Activated CD4-positive, CD25-positive, alpha-beta regulatory T cell treated with anti-CD3 and anti-CD28 coated beads, Interleukin-2, amount 50 U/mL, for 16 hours (primary cell): ENCODE data around the gene TSC22D2.
"Not testable (repeated sequence)": the region's sequence is repeated elsewhere in the genome, so short reads cannot be mapped to it uniquely, and the experiment has no call there.

ENCODE experiments used
- DNase-seq: peaks from one replicate; pipeline ENCODE4 v3.0.0-alpha.2; 2020; ENCODE audit warnings: low read depth, low spot score

TSC22D2 gene

GRCh38 chr3:150490277-150490986 lies 82.3 kb downstream of the TSC22D2 start:
- no peak for DNase-seq

GRCh38 chr3:150494411-150494977 lies 86.4 kb downstream of the TSC22D2 start:
- DNase-seq: no peak

GRCh38 chr3:150495149-150495548 lies 87.1 kb downstream of the TSC22D2 start:
- DNase-seq: no peak

- no peak for DNase-seq
Observed at GRCh38 chr3:150495563-150496168, 87.6 kb downstream of the TSC22D2 start.

GRCh38 chr3:150497956-150498355 lies 89.9 kb downstream of the TSC22D2 start:
- DNase-seq: no peak

GRCh38 chr3:150500960-150501359 lies 92.9 kb downstream of the TSC22D2 start:
- DNase-seq: not testable (repeated sequence)

- no peak for DNase-seq
Observed at GRCh38 chr3:150503402-150504099, 95.5 kb downstream of the TSC22D2 start.

- no peak for DNase-seq
Observed at GRCh38 chr3:150504483-150504882, 96.4 kb downstream of the TSC22D2 start.

GRCh38 chr3:150508401-150508800 lies 100.3 kb downstream of the TSC22D2 start:
- no peak for DNase-seq

- no peak for DNase-seq
Observed at GRCh38 chr3:150509780-150510179, 101.7 kb downstream of the TSC22D2 start.

GRCh38 chr3:150511122-150511821 lies 103.2 kb downstream of the TSC22D2 start:
- DNase-seq: no peak

- DNase-seq: no peak
Observed at GRCh38 chr3:150515210-150515609, 107.1 kb downstream of the TSC22D2 start.
